NOMO-1 (cell line): ENCODE results near the gene ST6GAL1.

ENCODE experiments used
- DNase-seq, 2 experiments: peaks; one replicate each; lab custom pipeline; 2025; ENCODE audit not compliant: unreplicated experiment in 2 of 2; lab: John Stamatoyannopoulos, UW

The ST6GAL1 gene

DNA sequence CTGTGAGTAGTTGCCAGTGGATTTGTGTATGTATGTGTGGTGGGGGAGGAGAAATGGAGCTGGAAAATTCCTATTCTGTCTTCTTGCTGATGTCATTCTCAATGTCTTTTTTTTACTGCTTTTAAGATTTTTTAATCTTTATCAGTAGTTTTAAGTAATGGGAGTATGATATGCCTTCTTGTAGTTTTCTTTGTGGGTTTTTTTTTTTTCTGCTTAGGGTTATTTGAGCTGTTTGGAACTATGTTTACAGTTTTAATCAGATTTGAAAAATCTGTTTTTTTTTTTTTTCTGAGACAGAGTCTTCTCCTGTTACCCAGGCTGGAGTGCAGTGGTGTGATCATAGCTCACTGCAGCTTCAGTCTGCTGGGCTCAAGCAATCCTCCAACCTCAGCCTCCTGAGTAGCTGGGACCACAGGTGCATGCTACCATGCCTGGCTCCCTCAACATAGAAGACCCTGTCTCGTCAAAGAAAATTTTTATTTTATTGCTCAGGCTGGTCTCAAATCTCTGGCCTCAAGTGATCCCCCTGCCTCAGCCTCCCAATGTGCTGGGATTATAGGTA, 171.8 kb downstream of the ST6GAL1 start:
- no peak for DNase-seq

DNA sequence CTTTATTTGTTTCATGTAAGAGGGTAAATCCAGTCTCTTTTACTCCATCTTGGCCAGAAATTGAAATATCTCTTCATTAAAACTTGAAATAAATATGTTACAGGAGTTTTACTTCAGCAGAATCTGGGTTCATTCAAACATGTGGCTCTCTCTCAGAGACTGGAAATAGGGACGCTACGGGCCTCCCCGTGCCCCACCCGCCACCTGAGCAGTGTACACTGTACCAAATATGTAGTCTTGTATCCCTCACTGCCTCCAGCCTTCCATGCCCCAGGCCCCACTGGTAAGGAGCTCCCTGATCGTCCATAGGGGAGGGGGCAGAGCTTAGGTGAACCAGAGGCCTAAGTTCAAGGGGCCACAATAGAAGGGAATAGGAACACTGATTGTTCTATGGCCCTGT, 172.9 kb downstream of the ST6GAL1 start:
- no peak for DNase-seq

DNA sequence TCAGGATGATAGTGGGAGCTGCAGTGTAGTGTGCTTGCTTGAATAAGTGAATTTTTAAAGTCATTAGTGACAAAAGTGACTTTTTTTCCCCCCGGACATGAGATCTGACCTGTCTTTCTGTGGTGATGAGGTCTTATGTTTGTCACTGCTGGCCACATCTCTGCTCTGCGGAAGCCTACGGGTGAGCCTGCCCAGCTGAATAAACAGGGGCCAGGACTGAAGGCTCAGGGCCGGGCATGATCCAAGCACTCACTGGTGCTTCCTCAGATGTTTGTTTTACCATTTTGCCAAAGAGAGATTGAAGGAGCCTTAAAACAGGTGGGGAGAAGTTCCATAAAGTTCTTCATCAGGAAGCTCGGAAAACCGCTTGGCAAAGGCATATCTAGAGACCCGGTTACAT, 174.0 kb downstream of the ST6GAL1 start:
- no peak for DNase-seq

DNA sequence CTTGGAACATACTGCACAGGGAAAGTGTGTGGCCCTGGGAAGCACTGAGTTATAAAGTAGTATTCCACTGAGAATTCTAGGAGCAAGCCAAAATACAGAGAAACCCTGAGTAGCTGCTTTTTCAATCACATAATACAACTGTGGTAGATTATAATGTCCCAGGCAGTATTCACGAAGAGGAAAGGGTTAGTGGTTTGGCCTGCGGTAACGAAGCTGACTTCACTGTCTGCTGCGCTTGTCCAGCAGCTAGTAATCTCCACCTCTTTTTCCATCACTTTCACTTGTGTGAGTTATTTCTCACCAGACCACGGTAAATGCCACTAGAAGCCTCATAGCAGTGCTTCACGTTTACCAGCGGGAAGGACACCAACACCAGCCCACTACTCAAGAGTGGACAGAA, 174.6 kb downstream of the ST6GAL1 start:
- DNase-seq = no peak

DNA sequence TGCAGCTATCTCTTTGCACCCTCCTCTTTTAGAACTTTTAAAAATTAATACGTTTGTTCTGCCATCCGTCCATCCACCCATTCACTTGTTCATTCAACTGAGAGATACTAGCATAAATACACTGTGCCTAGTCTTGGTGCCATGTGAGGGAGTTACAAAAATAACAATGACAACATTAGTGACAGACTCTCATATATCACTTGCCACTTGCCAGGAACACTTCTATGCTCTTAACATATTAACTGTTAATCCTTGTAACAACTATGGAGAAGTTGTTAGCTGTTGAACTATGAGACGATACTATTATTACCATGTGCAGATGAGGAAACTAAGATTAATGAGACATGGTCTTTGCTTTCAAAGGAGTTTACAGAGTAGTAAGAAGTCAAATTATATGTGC, 175.4 kb downstream of the ST6GAL1 start:
- DNase-seq = no peak

DNA sequence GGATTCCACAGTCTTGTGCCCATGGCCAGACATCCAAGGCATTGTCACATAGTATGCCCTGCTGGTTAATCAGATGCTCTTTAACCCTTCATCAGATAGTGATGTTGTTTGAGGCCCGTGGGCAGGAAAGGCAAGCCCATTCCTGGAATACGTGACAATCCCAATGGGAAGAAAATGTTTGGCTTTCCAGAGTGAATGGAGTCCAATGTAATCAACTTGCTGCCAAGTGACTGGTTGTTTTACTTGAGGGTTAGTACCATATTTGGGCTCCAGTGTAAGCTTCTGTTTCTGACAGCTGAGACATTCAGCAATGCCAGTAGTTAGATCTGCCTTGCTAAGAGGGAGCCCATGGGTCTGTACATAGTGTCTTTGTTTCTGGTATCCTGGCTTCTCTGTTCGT, 177.7 kb downstream of the ST6GAL1 start:
- DNase-seq = no peak

DNA sequence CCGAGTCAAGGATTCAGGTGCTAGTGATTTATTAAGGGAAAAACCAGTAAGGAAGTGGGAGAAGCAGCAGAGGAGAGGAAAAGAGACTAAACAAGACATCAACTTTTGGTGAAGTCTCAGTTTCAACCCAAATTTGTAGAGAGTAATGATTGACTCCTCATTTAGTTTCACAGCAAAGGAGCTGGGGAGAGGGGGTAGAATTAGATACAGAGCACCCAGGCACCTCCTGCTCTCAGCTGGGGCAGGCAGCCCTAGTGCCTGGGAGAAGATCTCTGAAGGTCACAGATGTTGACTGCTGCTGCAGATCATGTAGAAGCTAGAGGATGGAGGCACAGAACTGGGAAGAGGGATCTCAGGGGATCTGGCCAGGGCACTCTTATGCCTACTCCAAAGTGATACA, 179.8 kb downstream of the ST6GAL1 start:
- DNase-seq = no peak

DNA sequence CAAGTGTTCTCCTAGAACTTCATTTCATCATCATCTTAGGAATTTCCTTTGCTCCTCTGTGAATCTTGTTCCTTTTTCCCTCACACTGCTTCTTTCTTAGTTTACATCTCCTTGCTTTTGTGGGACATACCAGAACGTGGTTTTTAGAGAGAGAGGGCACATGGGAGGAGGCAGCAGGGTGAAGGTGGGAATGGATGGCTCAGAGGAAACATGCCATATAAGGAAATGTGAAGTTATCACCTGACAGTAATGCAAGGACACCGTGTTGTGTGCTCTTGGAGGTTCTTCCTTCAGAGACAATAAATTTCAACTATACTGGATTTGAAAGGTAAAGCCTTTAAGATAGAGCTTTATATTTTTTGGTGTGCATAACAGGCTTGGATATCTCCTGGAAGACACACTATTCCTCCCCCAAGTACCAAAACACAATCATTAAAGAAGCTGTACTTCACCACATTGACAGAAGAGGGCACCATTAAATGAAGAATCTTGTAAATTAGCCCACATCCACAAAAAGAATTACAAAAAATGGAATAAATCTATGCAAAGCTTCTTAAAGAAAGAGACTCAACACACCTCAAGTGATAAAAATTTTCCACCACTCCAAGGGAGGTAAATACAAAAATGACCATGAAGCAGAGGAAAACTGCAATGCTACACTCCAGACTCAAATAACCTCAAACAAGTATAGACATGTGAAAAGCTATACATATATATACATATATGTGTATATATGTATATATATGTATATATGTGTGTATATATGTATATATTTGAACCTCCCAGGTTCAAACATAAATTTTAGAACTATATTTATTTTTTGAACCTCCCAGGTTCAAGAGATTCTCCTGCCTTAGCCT, 182.8 kb downstream of the ST6GAL1 start:
- DNase-seq = no peak

DNA sequence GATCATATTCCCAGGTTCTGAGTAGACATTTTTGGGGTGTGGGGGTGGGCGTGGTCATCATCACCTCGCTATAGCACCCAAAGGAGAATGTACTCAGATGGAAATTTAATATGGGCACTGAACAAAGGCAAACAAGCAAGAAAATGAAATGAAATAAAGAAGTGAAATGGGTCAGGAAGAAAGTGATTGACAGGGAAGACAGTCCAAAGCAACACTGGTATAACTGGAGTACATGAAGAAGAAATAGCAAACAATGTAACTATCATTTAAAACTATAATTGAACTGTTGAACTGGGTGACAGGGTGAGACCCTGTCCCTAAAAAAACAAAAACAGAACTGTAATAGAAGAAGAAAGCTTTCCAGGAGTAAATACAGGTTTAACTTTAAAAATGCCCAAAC, 184.2 kb downstream of the ST6GAL1 start:
- no peak for DNase-seq

DNA sequence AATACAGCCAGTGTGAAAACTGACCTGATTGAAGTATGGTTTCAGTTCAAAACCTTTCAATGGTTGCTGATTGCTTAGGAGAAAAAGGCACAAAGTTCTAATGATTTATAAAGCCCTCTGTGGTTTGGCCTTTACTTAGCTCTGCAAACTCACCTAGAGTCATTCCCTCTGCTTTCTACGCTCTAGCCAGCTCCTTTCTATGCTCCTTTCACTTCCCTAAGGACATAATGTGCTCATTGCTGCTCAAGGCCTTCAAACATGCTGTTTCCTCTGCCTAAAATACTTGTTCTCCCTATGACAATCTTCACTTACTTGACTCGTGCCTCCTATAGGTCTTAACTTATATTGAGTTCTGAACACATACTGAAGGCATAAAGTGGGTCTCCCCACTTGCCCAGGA, 190.0 kb downstream of the ST6GAL1 start:
- DNase-seq = no peak

DNA sequence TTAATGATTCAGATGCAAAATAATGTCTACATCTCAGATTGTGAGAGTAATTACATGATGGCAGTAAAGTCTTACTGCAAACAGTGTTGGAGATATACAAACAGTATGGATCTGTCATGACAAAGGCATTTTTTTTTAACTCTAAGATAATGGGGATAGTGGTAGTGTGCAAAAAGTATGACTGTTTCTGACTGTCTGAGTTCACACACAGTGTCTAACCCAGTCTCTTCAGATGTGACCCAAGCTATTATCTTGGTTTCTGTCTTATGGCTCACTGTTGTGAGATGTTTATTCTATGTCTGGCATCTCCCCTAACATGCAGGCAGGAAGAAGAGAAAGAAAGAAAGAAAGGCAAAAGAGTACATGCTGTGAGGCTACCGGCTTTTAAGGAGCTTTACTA, 191.9 kb downstream of the ST6GAL1 start:
- DNase-seq = no peak

DNA sequence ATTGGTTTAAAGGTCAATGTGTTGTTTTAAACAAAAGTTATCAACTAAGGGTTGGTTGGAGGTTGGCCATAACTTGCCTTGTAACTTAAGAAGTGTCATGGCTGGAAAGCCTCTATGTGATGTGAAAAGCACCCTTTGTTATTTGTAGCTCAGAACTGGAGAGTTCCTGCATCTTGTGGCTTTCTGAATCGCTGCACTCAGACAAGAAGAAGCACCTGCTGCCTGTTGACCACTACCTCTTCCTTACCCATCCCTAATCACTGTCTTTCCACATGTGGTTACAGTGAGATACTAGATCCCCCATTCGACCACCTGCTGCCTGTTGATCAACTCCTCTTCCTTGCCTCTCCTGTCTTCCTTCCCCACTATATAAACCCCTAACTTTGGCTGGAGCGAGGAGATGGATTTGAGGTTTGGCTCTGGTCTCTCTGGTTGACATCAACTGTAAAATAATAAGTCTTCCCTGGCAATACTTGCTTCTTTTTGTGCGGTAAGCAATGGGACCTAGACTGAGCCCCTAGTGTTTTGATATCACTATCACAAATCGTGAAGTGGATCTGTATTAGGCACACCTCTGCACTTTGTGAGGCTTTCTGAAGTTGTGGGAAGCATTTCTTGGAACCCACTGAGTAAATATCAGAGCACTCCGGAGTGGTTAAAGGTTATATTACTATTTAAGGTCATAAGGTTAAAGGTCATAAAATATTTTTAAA, 195.1 kb downstream of the ST6GAL1 start:
- no peak for DNase-seq
